ENCODE results near the gene SLC17A9.

Gene SLC17A9

DNA sequence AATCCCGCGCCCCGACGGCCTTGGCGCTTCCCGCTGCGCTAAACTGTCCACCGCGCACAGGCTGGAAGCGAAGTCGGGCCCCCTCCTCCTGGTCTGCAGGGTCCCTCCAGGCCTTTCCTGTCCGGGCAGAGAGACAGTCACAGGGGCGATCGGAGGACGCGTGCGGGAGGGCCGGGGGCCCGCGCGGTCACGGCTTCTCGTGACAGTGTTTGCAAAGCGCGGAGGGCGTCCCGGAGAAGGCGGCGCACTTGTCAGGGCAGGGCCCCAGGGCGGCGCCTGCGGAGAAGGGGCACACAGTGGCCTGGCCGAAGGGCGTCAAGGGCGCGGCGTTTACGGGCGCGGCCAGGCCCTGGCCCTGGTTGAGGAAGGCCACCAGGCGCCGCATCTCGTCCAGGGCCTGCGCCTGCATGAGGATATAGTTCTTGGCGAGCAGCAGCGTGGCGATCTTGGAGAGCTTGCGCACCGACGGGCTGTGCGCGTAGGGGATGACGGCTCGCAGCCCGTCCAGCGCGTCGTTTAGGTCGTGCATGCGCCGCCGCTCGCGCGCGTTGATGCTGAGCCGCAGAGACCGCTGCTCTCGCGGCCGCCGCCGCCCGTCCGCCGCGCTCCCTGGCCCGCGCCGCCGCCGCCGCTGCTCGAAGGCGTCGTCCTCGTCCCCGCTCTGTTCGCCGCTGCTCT lies 53.5 kb downstream of the SLC17A9 start:
- no peak for DNase-seq

DNA sequence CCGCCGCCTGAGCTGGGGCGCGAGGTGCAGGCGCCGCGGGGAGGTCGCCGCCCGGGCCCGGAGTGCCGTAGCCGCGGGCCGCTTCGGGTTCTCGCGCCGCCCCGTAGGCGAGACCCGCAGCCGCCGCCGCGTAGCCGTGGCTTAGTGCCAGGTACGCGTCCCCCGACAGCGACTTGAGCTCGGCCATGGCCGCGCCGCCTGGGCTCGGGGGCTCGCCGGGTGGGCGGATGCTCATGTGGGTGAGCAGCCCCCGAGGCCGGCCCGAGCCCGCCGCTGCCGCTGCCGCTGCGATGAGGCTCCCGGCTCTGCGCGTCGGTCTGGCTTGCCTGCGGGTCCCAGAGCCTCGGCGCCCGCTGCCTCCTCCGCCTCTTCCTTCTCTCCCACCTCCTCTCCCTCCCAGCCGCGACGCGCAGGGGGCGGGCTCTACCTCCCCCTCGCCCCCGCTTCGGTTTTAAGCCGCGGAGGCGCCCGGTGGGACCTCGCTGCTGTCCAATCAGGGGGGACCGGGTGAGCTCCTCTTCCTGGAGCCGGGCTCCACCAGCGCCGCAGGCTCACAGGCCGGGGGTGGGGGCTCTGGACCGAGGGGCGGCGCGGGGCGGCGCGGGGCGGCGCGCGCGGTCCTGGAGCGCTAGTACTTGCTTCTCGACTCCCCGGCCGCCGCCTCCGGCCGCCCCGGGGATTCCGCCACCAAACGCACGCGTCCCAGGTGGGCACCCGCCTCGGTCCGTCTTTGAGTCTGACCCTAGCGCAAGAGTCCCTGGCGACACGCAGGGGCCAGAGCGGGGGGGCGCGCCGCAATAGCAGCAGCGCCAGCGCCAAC lies 54.2 kb downstream of the SLC17A9 start, which contains the start of gene BHLHE23:
Gene BHLHE23, minus strand, starts transcription at position 425 of the 820 bp plus-strand sequence. Its CDS starts 190 bp downstream, at position 235.
- DNase-seq: no peak

DNA sequence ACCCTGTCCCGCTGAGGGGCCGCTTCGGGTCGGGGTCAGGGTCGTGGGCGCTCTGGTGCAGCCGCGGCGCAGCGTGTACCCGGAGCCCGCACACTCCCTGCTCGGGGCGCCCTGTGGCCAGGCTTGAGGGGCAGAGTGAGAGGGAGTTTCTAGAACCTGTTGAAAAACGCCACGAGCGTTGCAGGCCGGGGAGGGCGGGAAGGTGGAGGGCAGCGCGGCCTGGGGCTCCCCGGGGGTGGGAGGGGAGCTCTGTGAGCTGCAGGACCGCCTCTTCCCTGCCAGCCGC lies 54.8 kb downstream of the SLC17A9 start:
- no peak for DNase-seq

DNA sequence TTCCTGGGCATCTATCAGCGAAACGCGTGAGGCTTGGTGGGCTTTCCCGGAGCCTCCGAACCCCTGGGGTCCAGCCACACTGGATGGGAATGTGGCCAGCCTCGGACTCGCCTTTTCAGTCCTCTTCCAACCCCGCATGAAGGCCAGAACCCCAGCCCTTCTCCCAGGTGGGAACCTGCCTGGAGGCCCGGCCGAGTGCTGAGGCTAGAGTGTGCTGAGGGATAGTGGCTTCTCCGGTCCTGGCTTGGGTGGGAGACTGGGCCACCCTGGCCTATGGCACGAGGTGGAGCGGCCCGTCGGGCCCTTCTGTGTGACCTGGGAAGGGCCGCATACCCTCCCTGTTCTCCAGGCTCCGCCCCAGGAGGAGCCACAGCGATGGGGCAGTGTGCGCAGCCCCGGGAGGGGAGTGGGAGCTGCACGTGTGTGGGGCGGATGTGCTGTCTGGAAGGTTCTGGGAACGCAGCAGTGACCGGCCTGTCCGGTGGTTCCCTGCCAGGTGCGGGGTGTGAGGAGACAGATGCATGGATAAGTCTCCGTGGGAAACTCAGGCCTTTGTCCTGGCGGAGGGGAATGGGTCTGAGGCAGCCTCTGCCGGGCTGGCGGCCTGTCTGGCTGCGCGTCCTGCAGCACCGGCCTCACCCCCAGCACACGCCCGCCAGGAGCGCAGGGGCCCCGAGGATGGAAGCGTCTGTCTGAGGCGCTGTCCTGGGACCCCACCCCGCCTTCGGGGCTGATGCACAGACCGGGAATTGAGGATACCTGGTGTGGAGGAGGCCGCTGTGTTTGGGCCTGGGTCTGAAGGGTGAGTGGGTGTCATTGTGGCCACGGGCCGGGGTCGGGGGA lies 55.4 kb downstream of the SLC17A9 start:
- no peak for DNase-seq

DNA sequence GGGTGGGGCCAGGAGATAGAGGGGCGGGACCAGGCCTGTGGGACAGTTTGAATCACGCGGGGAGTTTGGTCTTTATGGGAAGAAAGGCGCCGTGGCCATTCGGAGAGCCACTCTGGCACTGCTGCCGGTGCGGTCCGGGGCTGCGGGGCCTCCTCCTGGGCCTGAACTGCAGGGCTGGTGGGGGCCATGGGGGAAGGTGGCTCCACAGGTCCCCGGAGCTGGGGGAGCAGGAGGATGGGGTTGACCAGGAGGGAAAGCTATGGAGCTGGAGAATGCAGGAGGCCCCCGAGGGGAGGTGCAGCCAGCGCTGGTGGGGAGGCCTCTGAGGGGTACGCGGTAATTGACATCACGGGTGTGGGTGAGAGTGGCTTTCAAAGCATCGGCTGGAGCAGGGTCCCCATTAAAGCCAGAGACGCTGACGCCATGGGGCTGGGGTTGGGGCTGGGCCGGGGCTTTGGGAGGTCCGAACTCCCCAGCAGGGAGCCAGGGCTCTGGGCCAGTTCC lies 56.1 kb downstream of the SLC17A9 start:
- no peak for DNase-seq

DNA sequence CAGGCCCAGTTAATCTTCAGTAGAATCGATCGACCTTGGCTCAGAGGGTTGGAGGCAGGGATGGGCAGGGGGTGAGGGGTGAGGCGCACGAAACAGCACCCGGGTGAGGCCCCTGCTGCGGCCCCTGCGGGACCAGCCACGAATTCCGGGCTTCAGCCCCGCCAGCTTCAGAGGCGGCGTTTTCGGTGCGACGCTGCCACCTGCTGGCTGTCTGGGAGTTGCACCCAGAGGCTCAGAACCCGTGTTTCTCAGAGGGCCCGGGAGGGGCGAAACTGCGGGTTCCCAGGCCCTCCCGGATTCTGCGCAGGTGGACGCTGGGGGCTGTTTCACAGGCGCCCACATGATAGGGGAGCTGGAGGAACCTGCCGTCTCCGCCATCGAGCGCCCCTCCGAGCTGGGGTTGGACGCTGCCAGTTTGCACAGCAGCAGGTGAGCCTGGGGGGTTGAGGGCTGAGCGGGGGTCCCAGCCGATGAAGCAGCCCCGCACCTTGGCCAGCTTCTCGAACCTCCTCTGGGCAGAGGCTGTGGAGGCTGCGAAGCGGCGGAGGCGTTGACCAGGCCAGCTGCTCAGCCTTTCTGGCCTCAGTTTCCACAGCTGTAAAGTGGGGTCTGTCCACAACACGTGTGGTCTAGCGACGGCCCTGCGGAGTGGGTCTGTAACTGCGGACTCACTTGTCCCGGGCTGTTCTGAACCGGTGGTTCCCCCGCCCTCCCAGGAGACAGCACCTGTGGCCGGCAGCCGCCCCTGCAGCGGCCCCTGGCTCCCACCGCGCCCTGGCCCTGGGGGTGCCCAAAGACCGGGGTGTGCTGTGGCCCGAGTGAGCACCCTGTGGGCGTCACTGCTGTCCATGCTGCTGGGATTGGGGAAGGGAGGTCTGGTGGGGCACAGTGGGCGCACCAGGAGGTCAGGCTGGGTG lies 56.8 kb downstream of the SLC17A9 start:
- peak; percentile 26 for DNase-seq

DNA sequence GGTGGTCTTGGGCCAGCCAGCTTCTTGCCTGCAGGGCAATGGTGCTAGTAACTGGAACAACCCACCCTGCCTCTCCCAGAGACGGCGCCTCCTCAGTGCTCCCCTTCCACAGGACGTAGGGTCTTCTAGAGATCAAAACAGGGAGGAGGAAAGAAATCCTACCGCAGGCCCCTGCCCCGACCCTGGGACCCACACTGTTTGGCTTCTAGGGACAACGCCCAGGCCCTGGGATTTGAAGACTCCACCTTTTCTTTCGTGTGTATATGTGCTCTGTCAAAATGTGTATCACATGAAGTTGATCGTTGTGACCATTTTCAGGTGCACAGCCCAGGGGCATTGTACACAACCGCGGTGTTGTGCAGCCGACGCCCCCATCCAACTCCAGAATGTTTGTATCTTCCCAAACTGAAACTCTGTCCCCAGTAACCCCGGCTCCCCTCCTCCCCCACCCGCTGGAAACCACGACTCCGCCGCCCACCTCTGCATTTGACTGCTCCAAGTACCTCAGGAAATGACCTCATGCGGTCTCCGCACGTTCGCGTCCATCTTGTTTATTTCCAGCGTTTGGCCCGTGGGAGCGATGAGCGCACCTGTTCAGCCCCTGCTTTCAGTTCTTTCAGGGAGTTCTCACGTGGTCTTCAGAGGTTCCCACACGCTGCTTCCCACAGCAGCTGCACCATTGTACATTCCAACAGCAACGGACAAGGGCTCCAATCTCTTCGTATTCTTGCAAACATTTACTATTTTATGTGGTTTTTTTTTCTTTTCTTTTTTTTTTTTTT lies 57.7 kb downstream of the SLC17A9 start:
- DNase-seq: no peak

DNA sequence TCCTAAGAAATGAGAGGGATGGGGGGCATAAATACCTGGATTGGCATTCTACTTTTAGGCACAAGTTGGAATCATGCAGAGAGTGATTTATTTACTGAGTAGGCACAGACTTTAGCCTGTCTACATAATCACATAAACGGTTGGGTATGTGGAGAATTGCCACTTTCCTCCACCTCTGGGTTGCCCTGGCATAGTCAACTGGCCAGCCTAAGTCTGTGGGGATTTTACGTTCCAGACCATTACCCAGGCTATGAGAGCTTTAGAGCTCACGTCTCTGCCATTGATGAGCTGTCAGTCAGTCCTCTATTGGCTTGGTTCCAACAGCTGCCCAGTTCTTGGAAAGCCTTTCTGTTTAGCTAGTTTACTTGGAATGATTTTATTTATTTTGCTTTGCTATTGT lies 59.3 kb downstream of the SLC17A9 start:
- DNase-seq: no peak

DNA sequence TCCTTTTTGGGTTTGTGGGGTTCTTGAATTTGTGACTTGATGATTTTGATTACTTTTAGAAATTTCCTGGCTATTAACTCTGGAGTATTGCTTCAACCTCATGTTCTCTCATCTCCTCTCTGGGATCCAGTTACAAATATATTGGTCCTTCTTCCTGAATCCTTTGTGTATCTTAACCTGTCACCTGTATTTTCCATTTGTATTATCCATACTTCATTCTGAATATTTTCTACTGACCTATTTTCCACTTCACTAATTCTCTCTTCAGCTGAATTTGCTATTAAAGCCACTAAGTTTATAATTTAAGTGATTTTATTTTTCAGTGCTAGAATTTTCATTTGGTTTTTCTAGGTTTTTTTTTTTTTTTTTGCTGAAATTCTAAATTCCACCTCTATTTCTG lies 60.7 kb downstream of the SLC17A9 start:
- DNase-seq: no peak

DNA sequence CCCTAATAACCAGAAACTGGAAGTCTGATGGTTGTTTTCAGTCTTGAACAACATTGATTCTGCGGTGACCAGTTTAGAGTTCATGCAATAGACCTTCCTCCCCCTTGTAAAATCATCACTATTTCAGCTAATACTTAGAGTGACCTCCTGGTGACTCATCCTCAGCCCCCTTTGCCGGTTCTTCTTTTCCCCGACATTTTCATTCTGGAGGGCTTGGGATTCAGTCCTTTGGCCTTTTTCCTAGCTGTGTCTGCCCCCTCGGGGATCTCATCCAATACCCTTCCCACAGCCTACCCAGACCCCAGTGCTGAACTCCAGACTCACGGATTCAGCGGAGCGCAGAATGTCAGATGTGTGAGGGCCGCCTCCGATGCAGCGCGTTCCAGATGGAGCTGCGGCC lies 61.8 kb downstream of the SLC17A9 start:
- no peak for DNase-seq

DNA sequence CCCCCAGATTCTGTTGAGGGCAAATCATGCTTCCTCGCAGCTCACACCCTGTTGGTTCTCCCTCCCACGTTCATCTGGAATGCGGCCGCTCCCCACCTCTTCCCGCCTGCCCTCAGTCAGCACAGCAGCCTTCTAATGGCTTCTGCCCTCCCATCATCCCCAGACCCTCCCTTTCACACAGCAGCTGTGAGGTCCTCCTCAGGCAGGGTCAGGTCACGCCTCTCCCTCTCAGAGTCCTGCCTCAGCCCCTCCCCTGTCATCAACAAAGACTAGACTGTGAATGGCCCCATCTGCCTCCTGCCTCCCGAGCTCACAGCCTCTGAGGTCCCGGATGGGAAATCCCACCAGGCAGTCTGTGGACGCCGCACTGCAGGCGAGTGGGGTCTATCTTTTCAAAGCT lies 62.2 kb downstream of the SLC17A9 start:
- DNase-seq: no peak

DNA sequence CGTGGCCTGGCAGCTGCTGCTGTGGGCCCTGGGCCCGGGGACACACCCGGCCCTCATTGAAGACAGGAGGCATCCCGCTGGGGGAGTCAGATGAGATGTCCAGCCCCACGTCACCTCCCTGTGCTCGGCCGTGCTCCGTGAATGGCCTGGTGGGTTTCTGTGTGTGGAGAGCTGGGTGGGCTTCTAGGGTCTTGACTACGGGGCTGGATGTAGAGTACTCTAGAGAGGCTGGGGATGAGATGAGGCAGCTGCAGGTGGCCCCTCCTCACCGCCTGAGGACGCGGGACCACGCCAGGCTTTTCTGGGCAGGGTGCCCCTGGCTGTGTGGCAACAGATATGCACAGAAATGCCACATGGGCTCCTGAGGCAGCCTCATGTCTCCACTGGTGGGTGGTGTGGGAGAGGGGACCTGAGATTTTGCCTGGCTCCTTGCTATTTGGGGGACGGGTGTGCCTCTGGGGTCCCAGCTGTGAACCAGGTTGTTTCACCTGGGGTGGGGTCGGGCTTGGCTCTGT lies 62.7 kb downstream of the SLC17A9 start:
- DNase-seq: no peak

DNA sequence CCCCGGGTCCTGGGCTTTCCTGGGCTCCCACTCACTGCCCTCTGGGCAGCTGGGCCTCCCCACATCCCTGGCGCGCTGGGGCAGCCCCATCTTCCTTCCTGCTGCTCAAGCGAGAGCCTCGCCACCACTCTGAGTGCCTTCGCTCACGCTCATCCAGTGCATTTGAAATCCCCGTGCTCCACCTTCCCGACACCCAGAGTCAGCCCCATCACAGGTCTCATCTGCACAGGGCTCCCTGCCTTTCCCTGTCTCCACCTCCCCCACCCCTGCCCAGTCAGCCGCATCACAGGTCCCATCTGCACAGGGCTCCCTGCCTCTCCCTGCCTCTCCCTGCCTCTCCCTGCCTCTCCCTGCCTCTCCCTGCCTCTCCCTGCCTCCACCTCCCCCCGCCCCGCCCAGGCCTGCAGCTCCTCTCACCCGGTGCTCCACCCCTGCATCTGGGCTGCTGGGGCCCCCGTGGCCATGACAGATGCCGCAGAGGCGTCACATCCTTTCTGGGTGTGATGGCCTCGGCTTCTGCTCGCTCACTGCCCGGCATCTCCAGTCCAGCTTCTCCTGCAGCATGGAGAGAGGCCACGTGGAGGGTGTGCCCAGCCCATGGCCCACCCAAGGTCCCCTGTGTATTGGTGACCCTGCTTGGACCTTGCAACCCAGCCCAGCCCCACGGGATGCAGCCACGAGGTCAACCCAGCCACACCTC lies 63.3 kb downstream of the SLC17A9 start:
- DNase-seq: no peak

DNA sequence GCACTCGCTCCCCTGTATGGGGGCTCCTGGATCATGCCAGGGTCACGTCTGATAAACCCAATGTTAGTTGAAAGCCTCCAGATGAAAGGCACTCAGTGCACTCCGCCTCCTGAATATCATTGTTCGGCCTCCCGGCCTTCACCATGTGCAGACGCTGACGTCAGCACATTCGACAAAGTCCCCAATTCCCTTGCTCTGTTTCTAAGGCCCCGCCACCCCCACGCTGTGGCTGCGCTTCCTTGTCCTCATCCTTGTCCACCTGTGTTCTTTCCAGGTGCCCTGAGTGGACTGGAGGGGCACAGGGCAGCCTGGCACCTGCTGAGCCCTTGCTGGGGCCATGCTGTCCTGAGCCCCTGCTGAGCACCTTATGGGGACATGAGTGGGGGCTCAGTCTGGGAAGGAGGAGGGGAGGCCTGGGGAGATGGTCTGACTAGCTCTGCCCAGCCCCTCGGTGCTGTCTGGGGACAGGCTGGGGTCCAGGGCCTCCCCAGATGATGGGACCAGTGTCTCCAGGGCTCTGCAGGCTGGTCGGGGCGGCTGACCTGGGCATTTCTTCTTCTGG lies 64.1 kb downstream of the SLC17A9 start:
- no peak for DNase-seq

DNA sequence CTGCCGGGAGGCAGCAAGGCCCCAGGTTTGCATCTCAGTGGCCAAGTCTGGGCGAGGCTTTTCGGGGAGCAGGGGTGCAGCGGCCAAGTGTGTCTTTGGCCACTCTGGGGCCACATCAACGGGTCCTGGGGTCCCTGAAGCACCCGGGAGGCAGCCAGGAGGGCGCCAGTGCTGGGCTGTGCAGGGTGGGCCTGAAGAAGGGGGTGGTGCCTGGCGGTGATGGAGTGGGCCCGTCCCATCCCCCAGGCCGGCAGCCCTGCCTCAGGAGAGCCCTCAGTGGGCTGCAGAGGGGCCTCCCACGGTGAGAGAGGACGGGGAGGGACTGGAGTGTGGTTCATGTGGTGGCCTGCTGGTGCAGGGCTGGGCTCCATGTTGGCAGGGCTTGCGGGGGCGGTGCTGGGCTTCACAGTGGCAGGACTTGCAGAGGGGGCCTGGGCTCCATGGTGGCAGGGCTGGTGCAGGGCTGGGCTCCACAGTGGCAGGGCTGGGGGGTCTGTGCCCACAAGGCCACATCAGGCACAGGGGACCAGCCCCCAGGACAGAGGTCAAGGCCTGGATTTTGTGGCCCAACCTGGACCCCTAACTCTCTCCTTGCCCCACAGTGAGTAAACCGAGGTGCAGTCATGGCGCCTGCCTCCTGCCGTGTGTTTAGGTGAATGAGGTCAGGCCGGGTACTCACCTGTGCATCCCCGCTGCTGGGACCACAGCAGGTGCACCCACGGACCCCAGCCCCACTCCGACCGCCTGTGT lies 64.7 kb downstream of the SLC17A9 start:
- no peak for DNase-seq

DNA sequence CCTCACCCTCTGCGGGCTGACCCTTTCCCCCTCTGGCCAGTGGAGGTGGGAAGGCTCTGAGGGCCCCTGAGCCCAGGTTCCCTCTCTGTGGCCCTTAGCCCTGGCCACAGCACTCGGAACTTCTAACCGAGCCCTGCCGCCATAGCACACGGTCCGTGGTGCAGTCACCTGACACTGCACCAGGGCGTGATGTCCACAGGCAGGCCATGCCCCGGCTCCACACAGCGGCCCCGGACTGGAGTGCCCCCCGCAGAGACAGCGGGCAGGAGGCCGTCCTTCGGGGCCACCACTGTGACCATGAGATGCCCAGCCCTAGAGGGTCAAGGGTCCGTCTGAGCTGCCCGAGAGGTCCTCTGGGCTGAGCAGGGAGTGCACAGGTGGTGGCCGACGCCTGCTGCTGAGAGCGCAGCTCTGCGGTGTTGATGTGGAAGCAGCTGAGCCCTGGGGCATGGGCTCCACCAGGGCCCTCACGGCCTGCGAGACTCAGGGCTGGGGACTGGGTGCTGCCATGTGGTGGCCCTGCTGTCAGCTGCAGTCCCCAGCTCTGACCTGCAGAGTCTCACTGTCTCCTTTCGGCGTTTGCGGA lies 65.4 kb downstream of the SLC17A9 start:
- DNase-seq: no peak

All from T1000 (cell line).